Gastroesophageal sphincter (tissue), 4 donors: ENCODE data around the gene COL19A1. TPM values are rescaled to one million over a fixed set of nuclear protein-coding genes. Genes with fewer than 3 reads are reported as not detected.

Experiments
- ATAC-seq: fragments of 150-250 bp; one replicate; pipeline ENCODE4 v1.9.1; 2016; ENCODE audit warnings: mild to moderate bottlenecking, moderate library complexity
- H3K27ac ChIP-seq, 4 donors: fragments of 200-600 bp; sonication (generic) in 3 of 4; 1 replicate in 3 of 4; 2 replicates in 1 of 4; pipeline ENCODE4 v1.5.1; 2016 to 2019
- H3K27me3 ChIP-seq: fragments of 200-600 bp; sonication (generic); one replicate; pipeline ENCODE4 v1.5.1; 2019
- H3K36me3 ChIP-seq, 2 donors: fragments of 200-600 bp; sonication (generic); one replicate each; pipeline ENCODE4 v1.5.1; 2019; ENCODE audit warnings: control low read depth in 1 of 2
- H3K4me1 ChIP-seq, 3 donors: fragments of 200-600 bp; sonication (generic); 1 replicate in 2 of 3; 2 replicates in 1 of 3; pipeline ENCODE4 v1.5.1; 2016 to 2019; ENCODE audit warnings: control low read depth in 2 of 3
- H3K4me3 ChIP-seq, 2 donors: fragments of 200-600 bp; sonication (generic); one replicate each; pipeline ENCODE4 v1.5.1; 2019; ENCODE audit warnings: mild to moderate bottlenecking in 1 of 2, moderate library complexity in 1 of 2
- H3K9me3 ChIP-seq, 3 donors: fragments of 200-600 bp; sonication (generic); one replicate each; pipeline ENCODE4 v1.5.1; 2017 to 2019; ENCODE audit warnings: control low read depth in 2 of 3
- CTCF ChIP-seq, 4 experiments: fragments of 200-600 bp in 2 of 4; fragments of 450-650 bp in 2 of 4; sonication (generic) in 1 of 4; IDR thresholded peaks; one replicate each; pipeline ENCODE4 v1.5.1; 2017 to 2019; ENCODE audit warnings: antibody characterized with exemption in 4 of 4, mild to moderate bottlenecking in 2 of 4, moderate library complexity in 2 of 4
- EP300 ChIP-seq: sonication (generic); formaldehyde crosslinking; IDR thresholded peaks from one replicate; pipeline ENCODE4 v1.6.1; 2017; ENCODE audit warnings: antibody characterized with exemption, mild to moderate bottlenecking
- POLR2A ChIP-seq, 2 donors: fragments of 450-650 bp; IDR thresholded peaks; one replicate each; pipeline ENCODE4 v1.6.1; 2017; ENCODE audit warnings: antibody characterized with exemption in 2 of 2, mild to moderate bottlenecking in 2 of 2, moderate library complexity in 1 of 2
- POLR2AphosphoS5 ChIP-seq: sonication (generic); formaldehyde crosslinking; IDR thresholded peaks from one replicate; pipeline ENCODE4 v1.6.1; 2017; ENCODE audit warnings: antibody characterized with exemption
- WGBS, 2 donors: methylation state at CpG; one replicate each; pipeline ENCODE4 v1.1.5; 2018; ENCODE audit warnings: low coverage in 1 of 2; 5-methylcytosine and 5-hydroxymethylcytosine counted together
- total RNA-seq, 4 donors: library from RNA; depleted of rRNA; stranded (reverse); fragments of >200 nt; gene quantifications; one replicate each; pipeline ENCODE4 v1.1.0, GENCODE V29; 2016

Gene COL19A1
- total RNA-seq, 4 donors from 2014 or later, result 3.7 to 15.6 (median 6.5) TPM

GRCh38 chr6:70041411-70041810 is 175.1 kb downstream of the COL19A1 start:
- Histone ChIP-seq H3K4me1 (no peaks in the 10 kb centered on the region), H3K4me3 (no peak overlapping the region), H3K36me3 (peaks cover 0 to 3% of the 10 kb centered on the region in 2 donors), H3K27me3 (no peaks in the 10 kb centered on the region), H3K27ac (no peak overlapping the region), H3K9me3 (peaks cover 0 to 15% (median 0%) of the 10 kb centered on the region in 3 donors)
- WGBS, 2 donors, result 61 to 71% methylated on average over 1 of the region's 1 CpG
- ATAC-seq, result no peak
- no peak for TF ChIP-seq POLR2A (IDR thresholded peaks at IDR 0.05)
- TF ChIP-seq EP300, result no peak
- TF ChIP-seq CTCF (IDR thresholded peaks at IDR 0.05), result no peak
- no peak for TF ChIP-seq POLR2AphosphoS5

GRCh38 chr6:70045413-70045812 is 179.1 kb downstream of the COL19A1 start:
- Histone ChIP-seq H3K4me1 (no peaks in the 10 kb centered on the region), H3K36me3 (peaks cover 0 to 3% of the 10 kb centered on the region in 2 donors), H3K27ac (no peak overlapping the region), H3K9me3 (peaks cover 0 to 15% (median 0%) of the 10 kb centered on the region in 3 donors), H3K27me3 (no peaks in the 10 kb centered on the region), H3K4me3 (no peak overlapping the region)
- WGBS, 2 donors, result 61% methylated on average over 3 of the region's 3 CpGs; no CpG with 5 or more reads in 1 of the 2 donors
- ATAC-seq, result no peak
- TF ChIP-seq POLR2A (IDR thresholded peaks at IDR 0.05) (no peak), EP300 (no peak), CTCF (IDR thresholded peaks at IDR 0.05) (no peak), POLR2AphosphoS5 (no peak)

GRCh38 chr6:70051197-70052124 is 185.1 kb downstream of the COL19A1 start:
- H3K4me3 ChIP-seq, result no peak overlapping the region
- 79 to 80% methylated on average over 5 of the region's 5 CpGs for WGBS, 2 donors
- H3K9me3 ChIP-seq, result no peaks in the 10 kb centered on the region
- TF ChIP-seq POLR2AphosphoS5 (no peak), POLR2A (IDR thresholded peaks at IDR 0.05) (no peak), EP300 (no peak), CTCF (IDR thresholded peaks at IDR 0.05) (no peak)
- no peaks in the 10 kb centered on the region for H3K36me3 ChIP-seq
- no peak for ATAC-seq
- no peaks in the 10 kb centered on the region for H3K4me1 ChIP-seq
- no peaks in the 10 kb centered on the region for H3K27me3 ChIP-seq
- no peak overlapping the region for H3K27ac ChIP-seq

- H3K4me3 ChIP-seq, result no peak overlapping the region
- TF ChIP-seq EP300 (no peak), CTCF (IDR thresholded peaks at IDR 0.05) (no peak), POLR2AphosphoS5 (no peak), POLR2A (IDR thresholded peaks at IDR 0.05) (no peak)
- H3K9me3 ChIP-seq, result no peaks in the 10 kb centered on the region
- ATAC-seq, result no peak
- no peak overlapping the region for H3K27ac ChIP-seq
- WGBS, 2 donors, result 16 to 21% methylated on average over 2 of the region's 2 CpGs
- no peaks in the 10 kb centered on the region for H3K27me3 ChIP-seq
- no peaks in the 10 kb centered on the region for H3K36me3 ChIP-seq
- H3K4me1 ChIP-seq, result no peaks in the 10 kb centered on the region
These were observed 192.8 kb downstream of the COL19A1 start for GRCh38 chr6:70059039-70059719.
